Cardiac muscle cell (in vitro differentiated cells and primary cell): ENCODE results near the gene WARS2. TPM values are rescaled to one million over a fixed set of nuclear protein-coding genes. Genes with fewer than 3 reads are reported as not detected.

Experiments used
- DNase-seq, 2 donors: peaks; one replicate each; pipeline versions ENCODE4 v3.0.0 to v3.0.0-alpha.2; 2010 to 2017; ENCODE audit warnings: low read depth in 1 of 2, low spot score in 1 of 2
- H3K27ac ChIP-seq: fragments of 200-600 bp; sonication (generic); 2 replicates; pipeline ENCODE4 v1.5.1; 2016
- H3K27me3 ChIP-seq: fragments of 200-600 bp; sonication (generic); 2 replicates; pipeline ENCODE4 v1.6.0; 2016; ENCODE audit warnings: control low read depth
- H3K36me3 ChIP-seq: fragments of 200-600 bp; sonication (generic); 2 replicates; pipeline ENCODE4 v1.5.1; 2016; ENCODE audit warnings: control low read depth
- H3K4me1 ChIP-seq: fragments of 200-600 bp; sonication (generic); 2 replicates; pipeline ENCODE4 v1.8.1; 2017; ENCODE audit warnings: low read depth, mild to moderate bottlenecking, mixed run types
- H3K4me3 ChIP-seq: fragments of 200-600 bp; sonication (generic); 2 replicates; pipeline ENCODE4 v1.5.1; 2016; ENCODE audit warnings: mild to moderate bottlenecking
- H3K9me3 ChIP-seq: fragments of 200-600 bp; sonication (generic); 2 replicates; pipeline ENCODE4 v1.5.1; 2017; ENCODE audit warnings: low read depth, mild to moderate bottlenecking, control low read depth
- CTCF ChIP-seq: IDR thresholded peaks from 2 replicates; pipeline ENCODE4 v1.5.1; 2012; ENCODE audit warnings: low read depth, mild to moderate bottlenecking, low read length
- polyA plus RNA-seq: library from polyadenylated mRNA; unstranded; fragments of >200 nt; fragmentation: Nextera tagmentation; extraction: Ambion mirVana; gene quantifications from 2 replicates; pipeline ENCODE4 v1.2.1, GENCODE V29; 2016
- total RNA-seq: library from RNA; depleted of rRNA; stranded (reverse); fragments of >200 nt; gene quantifications from 2 replicates; pipeline ENCODE4 v1.2.3, GENCODE V29; 2016

WARS2 gene
- total and polyA plus RNA-seq, 2 experiments from 2014 or later: 10.9 to 13.1 TPM

GRCh38 chr1:119071321-119071720 is 69.1 kb downstream of the WARS2 start:
- TF ChIP-seq CTCF: no peak
- H3K4me3 ChIP-seq: no peak overlapping the region
- no peak overlapping the region for H3K27ac ChIP-seq
- H3K4me1 ChIP-seq: no peaks in the 10 kb centered on the region
- no peaks in the 10 kb centered on the region for H3K36me3 ChIP-seq
- H3K27me3 ChIP-seq: no peaks in the 10 kb centered on the region
- H3K9me3 ChIP-seq: no peaks in the 10 kb centered on the region
- no peak for DNase-seq

GRCh38 chr1:119069682-119070081 is 70.8 kb downstream of the WARS2 start:
- DNase-seq: no peak
- no peak for TF ChIP-seq CTCF
- H3K27me3 ChIP-seq: no peaks in the 10 kb centered on the region
- H3K9me3 ChIP-seq: no peaks in the 10 kb centered on the region
- H3K4me1 ChIP-seq: no peaks in the 10 kb centered on the region
- no peaks in the 10 kb centered on the region for H3K36me3 ChIP-seq
- no peak overlapping the region for H3K4me3 ChIP-seq
- H3K27ac ChIP-seq: no peak overlapping the region

- Histone ChIP-seq H3K27me3 (no peaks in the 10 kb centered on the region), H3K9me3 (no peaks in the 10 kb centered on the region), H3K4me1 (no peaks in the 10 kb centered on the region), H3K27ac (no peak overlapping the region), H3K4me3 (no peak overlapping the region), H3K36me3 (no peaks in the 10 kb centered on the region)
- no peak for TF ChIP-seq CTCF
- DNase-seq: no peak
These were observed 72.0 kb downstream of the WARS2 start for GRCh38 chr1:119068427-119068826.

- no peak for TF ChIP-seq CTCF
- H3K27me3 ChIP-seq: no peaks in the 10 kb centered on the region
- no peaks in the 10 kb centered on the region for H3K4me1 ChIP-seq
- no peak overlapping the region for H3K4me3 ChIP-seq
- no peak overlapping the region for H3K27ac ChIP-seq
- no peak for DNase-seq
- H3K9me3 ChIP-seq: no peaks in the 10 kb centered on the region
- H3K36me3 ChIP-seq: no peaks in the 10 kb centered on the region
These were observed 78.8 kb downstream of the WARS2 start for GRCh38 chr1:119061700-119062099.

- H3K4me1 ChIP-seq: no peaks in the 10 kb centered on the region
- no peak for DNase-seq
- no peaks in the 10 kb centered on the region for H3K36me3 ChIP-seq
- TF ChIP-seq CTCF: no peak
- H3K27ac ChIP-seq: no peak overlapping the region
- no peaks in the 10 kb centered on the region for H3K27me3 ChIP-seq
- no peak overlapping the region for H3K4me3 ChIP-seq
- no peaks in the 10 kb centered on the region for H3K9me3 ChIP-seq
These were observed 84.9 kb downstream of the WARS2 start for GRCh38 chr1:119055568-119055967.

- Histone ChIP-seq H3K36me3 (no peaks in the 10 kb centered on the region), H3K27me3 (no peaks in the 10 kb centered on the region), H3K4me3 (no peak overlapping the region), H3K4me1 (no peaks in the 10 kb centered on the region), H3K27ac (no peak overlapping the region), H3K9me3 (no peaks in the 10 kb centered on the region)
- DNase-seq: no peak
- no peak for TF ChIP-seq CTCF
These were observed 86.5 kb downstream of the WARS2 start for GRCh38 chr1:119053917-119054316.
